ENCODE measurements around the gene CA6. TPM values are rescaled to one million over a fixed set of nuclear protein-coding genes. Genes with fewer than 3 reads are reported as not detected.

Gene CA6
- total RNA-seq, 1 experiment from 2014 or later: 0.11 TPM

DNA sequence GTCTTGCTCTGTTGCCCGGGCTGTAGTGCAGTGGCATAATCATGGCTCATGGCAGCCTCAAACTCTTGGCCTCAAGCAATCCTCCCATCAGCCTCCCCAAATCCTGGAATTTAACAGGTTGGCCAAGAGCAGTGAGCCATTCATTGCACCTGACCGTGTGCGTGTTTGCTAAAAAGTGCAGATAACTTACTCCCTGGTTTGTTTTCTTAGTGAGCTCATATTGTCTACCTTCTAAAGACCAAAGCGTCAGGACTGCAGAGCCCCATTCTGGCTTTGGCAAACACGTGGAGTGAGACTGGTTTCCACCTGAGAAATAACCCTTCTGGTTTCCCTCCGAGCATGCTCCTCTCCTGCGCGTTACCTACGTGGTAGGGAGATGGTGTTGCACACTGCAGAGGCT lies 32.2 kb upstream of the CA6 start (continued):
- TF ChIP-seq, protein P1, sequence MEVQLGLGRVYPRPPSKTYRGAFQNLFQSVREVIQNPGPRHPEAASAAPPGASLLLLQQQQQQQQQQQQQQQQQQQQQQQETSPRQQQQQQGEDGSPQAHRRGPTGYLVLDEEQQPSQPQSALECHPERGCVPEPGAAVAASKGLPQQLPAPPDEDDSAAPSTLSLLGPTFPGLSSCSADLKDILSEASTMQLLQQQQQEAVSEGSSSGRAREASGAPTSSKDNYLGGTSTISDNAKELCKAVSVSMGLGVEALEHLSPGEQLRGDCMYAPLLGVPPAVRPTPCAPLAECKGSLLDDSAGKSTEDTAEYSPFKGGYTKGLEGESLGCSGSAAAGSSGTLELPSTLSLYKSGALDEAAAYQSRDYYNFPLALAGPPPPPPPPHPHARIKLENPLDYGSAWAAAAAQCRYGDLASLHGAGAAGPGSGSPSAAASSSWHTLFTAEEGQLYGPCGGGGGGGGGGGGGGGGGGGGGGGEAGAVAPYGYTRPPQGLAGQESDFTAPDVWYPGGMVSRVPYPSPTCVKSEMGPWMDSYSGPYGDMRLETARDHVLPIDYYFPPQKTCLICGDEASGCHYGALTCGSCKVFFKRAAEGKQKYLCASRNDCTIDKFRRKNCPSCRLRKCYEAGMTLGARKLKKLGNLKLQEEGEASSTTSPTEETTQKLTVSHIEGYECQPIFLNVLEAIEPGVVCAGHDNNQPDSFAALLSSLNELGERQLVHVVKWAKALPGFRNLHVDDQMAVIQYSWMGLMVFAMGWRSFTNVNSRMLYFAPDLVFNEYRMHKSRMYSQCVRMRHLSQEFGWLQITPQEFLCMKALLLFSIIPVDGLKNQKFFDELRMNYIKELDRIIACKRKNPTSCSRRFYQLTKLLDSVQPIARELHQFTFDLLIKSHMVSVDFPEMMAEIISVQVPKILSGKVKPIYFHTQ (CRISPR knock-in tag; IDR thresholded peaks at IDR 0.05): no peak
- TF ChIP-seq, protein P2, sequence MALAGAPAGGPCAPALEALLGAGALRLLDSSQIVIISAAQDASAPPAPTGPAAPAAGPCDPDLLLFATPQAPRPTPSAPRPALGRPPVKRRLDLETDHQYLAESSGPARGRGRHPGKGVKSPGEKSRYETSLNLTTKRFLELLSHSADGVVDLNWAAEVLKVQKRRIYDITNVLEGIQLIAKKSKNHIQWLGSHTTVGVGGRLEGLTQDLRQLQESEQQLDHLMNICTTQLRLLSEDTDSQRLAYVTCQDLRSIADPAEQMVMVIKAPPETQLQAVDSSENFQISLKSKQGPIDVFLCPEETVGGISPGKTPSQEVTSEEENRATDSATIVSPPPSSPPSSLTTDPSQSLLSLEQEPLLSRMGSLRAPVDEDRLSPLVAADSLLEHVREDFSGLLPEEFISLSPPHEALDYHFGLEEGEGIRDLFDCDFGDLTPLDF (CRISPR knock-in tag; IDR thresholded peaks at IDR 0.05): no peak

DNA sequence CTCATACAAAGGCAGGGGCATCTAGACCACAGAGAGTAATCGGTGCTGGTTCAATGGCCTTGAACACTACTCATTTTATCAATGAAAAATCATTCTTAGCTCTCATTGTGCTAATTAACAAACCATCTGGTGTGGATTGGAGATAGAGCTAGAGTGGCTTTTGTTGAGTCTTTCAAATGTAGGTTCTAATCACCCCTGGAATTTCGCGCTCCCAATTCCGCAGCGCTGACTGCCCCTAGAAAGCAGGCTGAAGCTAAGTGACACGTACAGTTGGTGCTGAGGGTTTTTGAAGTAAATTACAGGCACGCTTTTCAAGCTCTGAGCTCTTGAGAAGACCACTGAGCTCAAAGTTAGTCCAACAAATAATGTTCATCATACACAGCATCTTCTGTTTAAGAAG lies 31.2 kb upstream of the CA6 start:
- ChIA-PET POLR2A (interaction anchor here (0.7 to 1.0 kb wide), 3 partner anchors 48 to 90 kb away, joined by 3 read pairs; no protein-coding TSS in a partner anchor), CTCF (interaction anchor here (0.5 to 3.9 kb wide), 6 partner anchors 23 to 226 kb away, joined by 3 to 34 read pairs (median 4); no protein-coding TSS in a partner anchor)
- Mint-ChIP-seq H3K36me3 (peaks cover 16% of the 10 kb centered on the region), H3K27ac (no peak overlapping the region), H3K4me1 (peaks cover 33% of the 10 kb centered on the region), H3K27me3 (ENCODE audit: low read depth) (peaks cover 20% of the 10 kb centered on the region), H3K4me3 (no peak overlapping the region), H3K9me3 (no peaks in the 10 kb centered on the region; the same call in none of the 2 replicates)
- no peak for TF ChIP-seq JAZF1 (CRISPR knock-in tag; IDR thresholded peaks at IDR 0.05)
- TF ChIP-seq NFYB (CRISPR knock-in tag; conservative IDR thresholded peaks at IDR 0.05; ENCODE audit: low read depth): no peak
- no peak for TF ChIP-seq ZNF232 (CRISPR knock-in tag; IDR thresholded peaks at IDR 0.05)
- TF ChIP-seq, protein P3, sequence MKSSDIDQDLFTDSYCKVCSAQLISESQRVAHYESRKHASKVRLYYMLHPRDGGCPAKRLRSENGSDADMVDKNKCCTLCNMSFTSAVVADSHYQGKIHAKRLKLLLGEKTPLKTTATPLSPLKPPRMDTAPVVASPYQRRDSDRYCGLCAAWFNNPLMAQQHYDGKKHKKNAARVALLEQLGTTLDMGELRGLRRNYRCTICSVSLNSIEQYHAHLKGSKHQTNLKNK (CRISPR knock-in tag; IDR thresholded peaks at IDR 0.05): no peak
- TF ChIP-seq, protein P4, sequence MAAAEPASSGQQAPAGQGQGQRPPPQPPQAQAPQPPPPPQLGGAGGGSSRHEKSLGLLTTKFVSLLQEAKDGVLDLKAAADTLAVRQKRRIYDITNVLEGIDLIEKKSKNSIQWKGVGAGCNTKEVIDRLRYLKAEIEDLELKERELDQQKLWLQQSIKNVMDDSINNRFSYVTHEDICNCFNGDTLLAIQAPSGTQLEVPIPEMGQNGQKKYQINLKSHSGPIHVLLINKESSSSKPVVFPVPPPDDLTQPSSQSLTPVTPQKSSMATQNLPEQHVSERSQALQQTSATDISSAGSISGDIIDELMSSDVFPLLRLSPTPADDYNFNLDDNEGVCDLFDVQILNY (CRISPR knock-in tag; IDR thresholded peaks at IDR 0.05): no peak
- TF ChIP-seq, protein P5, sequence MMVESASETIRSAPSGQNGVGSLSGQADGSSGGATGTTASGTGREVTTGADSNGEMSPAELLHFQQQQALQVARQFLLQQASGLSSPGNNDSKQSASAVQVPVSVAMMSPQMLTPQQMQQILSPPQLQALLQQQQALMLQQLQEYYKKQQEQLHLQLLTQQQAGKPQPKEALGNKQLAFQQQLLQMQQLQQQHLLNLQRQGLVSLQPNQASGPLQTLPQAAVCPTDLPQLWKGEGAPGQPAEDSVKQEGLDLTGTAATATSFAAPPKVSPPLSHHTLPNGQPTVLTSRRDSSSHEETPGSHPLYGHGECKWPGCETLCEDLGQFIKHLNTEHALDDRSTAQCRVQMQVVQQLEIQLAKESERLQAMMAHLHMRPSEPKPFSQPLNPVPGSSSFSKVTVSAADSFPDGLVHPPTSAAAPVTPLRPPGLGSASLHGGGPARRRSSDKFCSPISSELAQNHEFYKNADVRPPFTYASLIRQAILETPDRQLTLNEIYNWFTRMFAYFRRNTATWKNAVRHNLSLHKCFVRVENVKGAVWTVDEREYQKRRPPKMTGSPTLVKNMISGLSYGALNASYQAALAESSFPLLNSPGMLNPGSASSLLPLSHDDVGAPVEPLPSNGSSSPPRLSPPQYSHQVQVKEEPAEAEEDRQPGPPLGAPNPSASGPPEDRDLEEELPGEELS (CRISPR knock-in tag; IDR thresholded peaks at IDR 0.05): no peak
- TF ChIP-seq ZNF671 (CRISPR knock-in tag; IDR thresholded peaks at IDR 0.05): no peak
- no peak for TF ChIP-seq SP1 (CRISPR knock-in tag; conservative IDR thresholded peaks at IDR 0.05)
- TF ChIP-seq, protein P6, sequence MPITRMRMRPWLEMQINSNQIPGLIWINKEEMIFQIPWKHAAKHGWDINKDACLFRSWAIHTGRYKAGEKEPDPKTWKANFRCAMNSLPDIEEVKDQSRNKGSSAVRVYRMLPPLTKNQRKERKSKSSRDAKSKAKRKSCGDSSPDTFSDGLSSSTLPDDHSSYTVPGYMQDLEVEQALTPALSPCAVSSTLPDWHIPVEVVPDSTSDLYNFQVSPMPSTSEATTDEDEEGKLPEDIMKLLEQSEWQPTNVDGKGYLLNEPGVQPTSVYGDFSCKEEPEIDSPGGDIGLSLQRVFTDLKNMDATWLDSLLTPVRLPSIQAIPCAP (CRISPR knock-in tag; IDR thresholded peaks at IDR 0.05): no peak
- TF ChIP-seq FOXP1 (CRISPR knock-in tag; IDR thresholded peaks at IDR 0.05; ENCODE audit: borderline replicate concordance): no peak
- TF ChIP-seq, protein P7, sequence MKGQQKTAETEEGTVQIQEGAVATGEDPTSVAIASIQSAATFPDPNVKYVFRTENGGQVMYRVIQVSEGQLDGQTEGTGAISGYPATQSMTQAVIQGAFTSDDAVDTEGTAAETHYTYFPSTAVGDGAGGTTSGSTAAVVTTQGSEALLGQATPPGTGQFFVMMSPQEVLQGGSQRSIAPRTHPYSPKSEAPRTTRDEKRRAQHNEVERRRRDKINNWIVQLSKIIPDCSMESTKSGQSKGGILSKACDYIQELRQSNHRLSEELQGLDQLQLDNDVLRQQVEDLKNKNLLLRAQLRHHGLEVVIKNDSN (CRISPR knock-in tag; IDR thresholded peaks at IDR 0.05): no peak
- TF ChIP-seq ESRRA (CRISPR knock-in tag; IDR thresholded peaks at IDR 0.05; ENCODE audit: borderline replicate concordance): no peak
- TF ChIP-seq, protein P8, sequence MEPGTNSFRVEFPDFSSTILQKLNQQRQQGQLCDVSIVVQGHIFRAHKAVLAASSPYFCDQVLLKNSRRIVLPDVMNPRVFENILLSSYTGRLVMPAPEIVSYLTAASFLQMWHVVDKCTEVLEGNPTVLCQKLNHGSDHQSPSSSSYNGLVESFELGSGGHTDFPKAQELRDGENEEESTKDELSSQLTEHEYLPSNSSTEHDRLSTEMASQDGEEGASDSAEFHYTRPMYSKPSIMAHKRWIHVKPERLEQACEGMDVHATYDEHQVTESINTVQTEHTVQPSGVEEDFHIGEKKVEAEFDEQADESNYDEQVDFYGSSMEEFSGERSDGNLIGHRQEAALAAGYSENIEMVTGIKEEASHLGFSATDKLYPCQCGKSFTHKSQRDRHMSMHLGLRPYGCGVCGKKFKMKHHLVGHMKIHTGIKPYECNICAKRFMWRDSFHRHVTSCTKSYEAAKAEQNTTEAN (CRISPR knock-in tag; IDR thresholded peaks at IDR 0.05): no peak
- no peak for TF ChIP-seq KAT7 (CRISPR knock-in tag; IDR thresholded peaks at IDR 0.05; ENCODE audit: borderline replicate concordance)
- TF ChIP-seq CBFB (CRISPR knock-in tag; IDR thresholded peaks at IDR 0.05; ENCODE audit: low read depth): no peak
- DNase-seq (ENCODE audit: low spot score): no peak
- no peak for ATAC-seq

Data from WTC11 (cell line).